Heart left ventricle (tissue), 16 donors: ENCODE results near the gene HCAR1. TPM values are rescaled to one million over a fixed set of nuclear protein-coding genes. Genes with fewer than 3 reads are reported as not detected.
A peak's percentile ranks its signal among the peaks of the same experiment; 100 is the strongest.
"Not testable (repeated sequence)": the region's sequence is repeated elsewhere in the genome, so short reads cannot be mapped to it uniquely, and the experiment has no call there.

Experiments
- ATAC-seq, 4 donors: fragments of 200-7000 bp; cut with Tn5 transposase; one replicate each; pipeline ENCODE4 v1.9.1; 2020 to 2022; ENCODE audit warnings: moderate library complexity in 4 of 4, mild to moderate bottlenecking in 3 of 4, moderate number of reproducible peaks in 1 of 4
- DNase-seq, 5 donors: peaks; one replicate each; pipeline ENCODE4 v3.0.0-alpha.2; 2020
- H3K27ac ChIP-seq, 12 donors: fragments of 200-600 bp; sonication (generic) in 4 of 12; one replicate each; pipeline versions ENCODE4 v1.5.0 to v1.8.0; 2016 to 2022; ENCODE audit warnings: mild to moderate bottlenecking in 2 of 12
- H3K27me3 ChIP-seq, 9 donors: fragments of 200-600 bp; sonication (generic) in 2 of 9; one replicate each; pipeline versions ENCODE4 v1.5.1 to v1.8.0; 2016 to 2022; ENCODE audit warnings: mild to moderate bottlenecking in 3 of 9
- H3K36me3 ChIP-seq, 9 donors: fragments of 200-600 bp; sonication (generic) in 2 of 9; one replicate each; pipeline versions ENCODE4 v1.5.0 to v1.8.0; 2018 to 2022; ENCODE audit warnings: mild to moderate bottlenecking in 2 of 9
- H3K4me1 ChIP-seq, 12 donors: fragments of 200-600 bp; sonication (generic) in 4 of 12; one replicate each; pipeline versions ENCODE4 v1.5.0 to v1.8.0; 2016 to 2022; ENCODE audit warnings: mild to moderate bottlenecking in 3 of 12
- H3K4me3 ChIP-seq, 12 donors: fragments of 200-600 bp; sonication (generic) in 4 of 12; one replicate each; pipeline versions ENCODE4 v1.5.0 to v1.8.0; 2017 to 2022; ENCODE audit warnings: mild to moderate bottlenecking in 9 of 12, moderate library complexity in 4 of 12
- H3K9me3 ChIP-seq, 12 donors: fragments of 200-600 bp; sonication (generic) in 4 of 12; one replicate each; pipeline versions ENCODE4 v1.5.0 to v1.8.0; 2016 to 2022; ENCODE audit warnings: mild to moderate bottlenecking in 1 of 12
- POLR2A ChIP-seq, 2 donors: fragments of 450-650 bp; IDR thresholded peaks; one replicate each; pipeline ENCODE4 v1.6.1; 2017; ENCODE audit warnings: antibody characterized with exemption in 2 of 2, mild to moderate bottlenecking in 2 of 2, moderate library complexity in 2 of 2
- WGBS, 4 donors: extraction: QIAGEN DNeasy Blood & Tissue Kit in 2 of 4; methylation state at CpG; one replicate each; pipeline versions ENCODE4 v1.1.5 to v1.1.7; 2013 to 2018; 5-methylcytosine and 5-hydroxymethylcytosine counted together
- intact Hi-C, 10 donors: fragments of 100-400 bp; cut with DNase I; formaldehyde crosslinking; loops; one replicate each; pipeline versions ENCODE4 v1.11.1 to v1.14.2; 2022
- polyA plus RNA-seq, 2 donors: library from polyadenylated mRNA; stranded (reverse); fragments of 200-250 nt; gene quantifications; one replicate each; pipeline ENCODE4 v1.2.3, GENCODE V29; 2013
- total RNA-seq, 9 donors: library from RNA; depleted of rRNA in 2 of 9; stranded (reverse); fragments of >200 nt in 2 of 9; fragmentation: NEBNext Ultra II Directional in 3 of 9; extraction: Animal tissue kit (Norgen Biotek cat#: 25700) in 3 of 9; gene quantifications; one replicate each; pipeline versions ENCODE4 v1.1.0 to v1.2.4, GENCODE V29; 2016 to 2023
- TF ChIP-seq, protein P1 (sequence below), 12 donors: fragments of 200-600 bp; sonication (generic) in 4 of 12; IDR thresholded peaks; one replicate each; pipeline versions ENCODE4 v1.5.0 to v1.8.0; 2018 to 2022; ENCODE audit warnings: antibody characterized with exemption in 12 of 12, mild to moderate bottlenecking in 5 of 12
- donor health status: ischemic (EF 13 %, LVEDD 7.1; RV severe dilation, severe dysfunction).
- donor health status: healthy with polysubstance abuse.
- donor health status: DM: no; HTN: yes; CAD: no.
- donor health status: DM: no; HTN: no; CAD: no.
- donor health status: ischemic (EF 25% LVEDD 6.9; RV normal size, moderate dysfunction).
- donor health status: ischemic (EF 25% LVEDD 5.7; RV mildly dilated, moderate dysfunction).
- donor health status: healthy.
- donor health status: DM: yes; HTN: yes; CAD: no.
- donor health status: ischemic (EF 35%, LVEDD 5.7; RV mildly dilated, moderate dysfunction).
- donor health status: nonischemic (EF 11% LVEDD 7.7; RV severe dilation, severe dysfunction).
- donor health status: DM: yes; HTN: yes; CAD: no.
- donor health status: PGD.
- donor health status: ischemic (EF 29% LVEDD 5.4; RV normal size, mild dysfunction).
- donor health status: nonischemic (EF 23%, LVEDD 6.1; RV moderate dilation, normal function).

HCAR1 gene
- total and polyA plus RNA-seq, 11 donors, result 0.08 to 1.4 (median 0.22) TPM; not detected in 6

DNA sequence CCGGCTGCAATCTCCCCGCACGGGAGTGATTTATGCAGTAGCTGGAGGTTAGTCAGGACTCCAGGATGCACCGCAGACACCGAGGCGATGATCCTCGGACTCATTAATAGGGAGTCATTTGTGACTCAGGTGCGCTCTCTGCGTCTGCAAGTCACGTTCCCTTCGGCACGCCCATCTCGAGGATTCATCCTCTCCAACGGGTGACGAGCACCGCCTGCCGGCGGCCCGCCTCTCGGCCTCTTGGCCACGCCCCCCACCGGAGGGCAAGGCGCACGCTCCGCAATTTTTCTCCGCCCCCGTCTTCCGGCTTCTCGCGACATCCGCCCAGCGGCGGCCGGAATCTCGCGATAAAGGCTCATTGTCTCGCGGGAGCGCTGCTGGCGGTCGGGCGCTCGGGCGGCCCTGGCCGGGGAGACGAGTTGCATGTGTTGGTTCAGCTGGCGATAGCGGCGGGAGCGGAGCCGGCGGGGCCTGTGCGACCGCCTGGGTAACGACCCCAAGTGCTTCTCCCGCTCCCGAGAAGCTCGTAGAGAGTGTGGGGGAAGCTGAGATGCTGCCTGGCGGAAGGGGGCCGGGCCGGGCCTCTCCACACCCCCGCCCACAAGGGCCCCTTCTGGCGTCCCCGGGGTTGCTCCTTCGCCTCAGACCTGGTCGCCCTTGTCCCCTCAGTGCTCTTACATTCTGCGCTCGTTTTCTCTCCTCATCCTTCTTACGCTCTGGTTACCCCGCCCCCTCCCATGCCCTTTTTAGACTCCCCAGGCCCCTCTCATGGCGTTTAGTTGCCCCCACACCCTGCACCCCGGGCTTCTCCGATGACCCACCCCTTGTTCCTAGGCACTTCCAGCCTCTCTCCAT lies 22.0 kb upstream of the HCAR1 start, which contains the start of gene DENR:
TSS of gene DENR (plus strand) at position 361 of the 855 bp plus-strand sequence. CDS start 878 bp downstream, outside the sequence.
- intact Hi-C loops, result loop anchor here (1.0 to 10.0 kb wide), 11 partner anchors 114 to 528 kb away; partner anchors contain the start of genes KNTC1 (in 3 of the 10), RSRC2 (in 2 of the 10), DIABLO (in 1 of the 10) and ZCCHC8 (in 1 of the 10)

DNA sequence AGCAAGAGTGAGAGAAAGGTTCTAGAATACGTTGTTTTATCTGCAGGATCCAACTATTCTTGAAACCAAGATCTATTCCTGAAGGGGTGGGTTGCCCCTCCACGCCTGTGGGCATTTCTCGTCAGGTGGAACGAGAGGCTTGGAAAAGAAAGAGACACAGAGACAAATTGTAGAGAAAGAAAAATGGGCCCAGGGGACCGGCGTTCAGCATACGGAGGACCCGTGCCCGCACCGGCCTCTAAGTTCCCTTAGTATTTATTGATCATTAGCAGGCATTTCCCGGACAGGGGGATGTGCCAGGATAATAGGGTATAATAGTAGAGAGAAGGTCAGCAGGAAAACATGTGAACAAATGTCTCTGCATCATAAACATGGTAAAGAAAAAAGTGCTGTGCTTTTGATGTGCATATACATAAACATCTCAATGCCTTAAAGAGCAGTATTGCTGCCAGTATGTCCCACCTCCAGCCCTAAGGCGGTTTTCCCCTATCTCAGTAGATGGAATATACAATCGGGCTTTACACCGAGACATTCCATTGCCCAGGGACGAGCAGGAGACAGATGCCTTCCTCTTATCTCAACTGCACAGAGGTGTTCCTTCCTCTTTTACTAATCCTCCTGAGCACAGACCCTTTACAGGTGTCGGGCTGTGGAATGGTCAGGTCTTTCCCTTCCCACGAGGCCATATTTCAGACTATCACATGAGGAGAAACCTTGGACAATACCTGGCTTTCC lies 20.3 kb upstream of the HCAR1 start:
- ATAC-seq, result not testable (repeated sequence)

More for the DNA sequence above, 22.0 kb upstream of the HCAR1 start, which contains the start of gene DENR:
- Histone ChIP-seq H3K27ac (peak within 1 kb of the TSS; percentile 37 to 95 (median 83)), H3K9me3 (no peaks in the 10 kb centered on the region), H3K36me3 (peaks cover 0 to 40% (median 34%) of the 10 kb centered on the region in 9 donors), H3K27me3 (no peaks in the 10 kb centered on the region), H3K4me3 (peak within 1 kb of the TSS; percentile 65 to 99 (median 87)), H3K4me1 (peaks cover 0 to 19% (median 8%) of the 10 kb centered on the region in 12 donors)
- peak in 1 of 2 donors; percentile 89 for TF ChIP-seq POLR2A (IDR thresholded peaks at IDR 0.05)
- TF ChIP-seq, protein P1, sequence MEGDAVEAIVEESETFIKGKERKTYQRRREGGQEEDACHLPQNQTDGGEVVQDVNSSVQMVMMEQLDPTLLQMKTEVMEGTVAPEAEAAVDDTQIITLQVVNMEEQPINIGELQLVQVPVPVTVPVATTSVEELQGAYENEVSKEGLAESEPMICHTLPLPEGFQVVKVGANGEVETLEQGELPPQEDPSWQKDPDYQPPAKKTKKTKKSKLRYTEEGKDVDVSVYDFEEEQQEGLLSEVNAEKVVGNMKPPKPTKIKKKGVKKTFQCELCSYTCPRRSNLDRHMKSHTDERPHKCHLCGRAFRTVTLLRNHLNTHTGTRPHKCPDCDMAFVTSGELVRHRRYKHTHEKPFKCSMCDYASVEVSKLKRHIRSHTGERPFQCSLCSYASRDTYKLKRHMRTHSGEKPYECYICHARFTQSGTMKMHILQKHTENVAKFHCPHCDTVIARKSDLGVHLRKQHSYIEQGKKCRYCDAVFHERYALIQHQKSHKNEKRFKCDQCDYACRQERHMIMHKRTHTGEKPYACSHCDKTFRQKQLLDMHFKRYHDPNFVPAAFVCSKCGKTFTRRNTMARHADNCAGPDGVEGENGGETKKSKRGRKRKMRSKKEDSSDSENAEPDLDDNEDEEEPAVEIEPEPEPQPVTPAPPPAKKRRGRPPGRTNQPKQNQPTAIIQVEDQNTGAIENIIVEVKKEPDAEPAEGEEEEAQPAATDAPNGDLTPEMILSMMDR (IDR thresholded peaks at IDR 0.05), result peak; percentile 60 to 96 (median 84)
- 0 to 1% (median 1%) methylated on average over 59 to 73 of the region's 73 CpGs for WGBS, 4 donors
- DNase-seq (peak; percentile 97 to 99 (median 98)), ATAC-seq (peak; percentile 97 to 99 (median 98))

DNA sequence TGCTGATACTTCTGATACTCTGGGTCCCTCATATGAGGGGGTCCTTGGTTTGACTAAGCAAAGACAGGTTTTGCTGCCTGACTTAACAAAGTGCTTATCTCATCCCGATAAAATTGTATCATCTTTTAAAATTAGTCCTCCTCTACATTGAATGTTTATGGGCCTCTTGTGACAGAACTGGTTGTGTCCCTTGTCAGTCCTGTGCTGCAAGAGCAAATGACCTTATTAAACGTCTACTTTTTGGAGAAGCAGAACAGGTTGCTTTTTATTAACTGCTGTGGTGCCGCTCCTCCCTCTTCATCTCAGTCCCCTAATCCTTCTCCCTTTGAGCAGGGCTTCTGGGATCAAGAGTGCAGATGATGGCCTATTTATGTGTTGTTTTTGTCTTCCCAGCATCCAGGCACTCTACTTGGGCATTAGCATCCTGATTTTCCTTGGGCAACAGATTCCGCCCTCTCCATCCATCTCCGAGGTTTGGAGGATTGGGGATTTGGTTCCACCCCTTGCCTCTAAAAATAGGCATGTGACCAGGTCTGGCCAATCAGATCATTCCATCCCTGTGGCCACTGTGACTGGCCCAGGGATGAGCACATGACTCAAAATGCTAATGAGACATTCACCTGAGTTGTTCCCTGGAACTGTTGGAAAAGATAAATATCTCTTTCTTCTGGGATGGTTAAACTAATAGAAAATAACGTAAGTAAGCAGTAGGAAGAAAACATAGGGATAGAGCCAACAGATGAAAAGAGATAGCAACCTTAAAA lies 19.1 kb upstream of the HCAR1 start:
- Histone ChIP-seq H3K4me3 (no peak overlapping the region), H3K9me3 (no peaks in the 10 kb centered on the region), H3K27me3 (no peaks in the 10 kb centered on the region), H3K27ac (no peak overlapping the region), H3K4me1 (peaks cover 0 to 19% (median 8%) of the 10 kb centered on the region in 12 donors), H3K36me3 (peaks cover 0 to 10% (median 8%) of the 10 kb centered on the region in 9 donors)
- ATAC-seq (no peak), DNase-seq (no peak)
- intact Hi-C loops, result loop anchor here in 8 of 10 donors (5.0 to 10.0 kb wide), 7 partner anchors 112 to 525 kb away; partner anchors contain the start of genes KNTC1 (in 2 of the 8), RSRC2 (in 2 of the 8), DIABLO (in 1 of the 8) and ZCCHC8 (in 1 of the 8)
- 72 to 83% (median 79%) methylated on average over 6 of the region's 6 CpGs for WGBS, 4 donors
- TF ChIP-seq, protein P1 (IDR thresholded peaks at IDR 0.05), result no peak
- no peak for TF ChIP-seq POLR2A (IDR thresholded peaks at IDR 0.05)

More for the DNA sequence above, 20.3 kb upstream of the HCAR1 start:
- 73 to 79% (median 75%) methylated on average over 17 of the region's 17 CpGs for WGBS, 4 donors
- peaks cover 0 to 19% (median 8%) of the 10 kb centered on the region in 12 donors for H3K4me1 ChIP-seq
- not testable (repeated sequence) for H3K4me3 ChIP-seq, DNase-seq, H3K9me3 ChIP-seq, H3K27me3 ChIP-seq, H3K27ac ChIP-seq
- peaks cover 0 to 22% (median 19%) of the 10 kb centered on the region in 9 donors for H3K36me3 ChIP-seq
- intact Hi-C loops, result loop anchor here in 8 of 10 donors (5.0 to 10.0 kb wide), 6 partner anchors 114 to 526 kb away; partner anchors contain the start of genes KNTC1 (in 2 of the 8), RSRC2 (in 2 of the 8), DIABLO (in 1 of the 8) and ZCCHC8 (in 1 of the 8)
